Endothelial cell of umbilical vein (primary cell): ENCODE data around the gene LTA4H. TPM values are rescaled to one million over a fixed set of nuclear protein-coding genes. Genes with fewer than 3 reads are reported as not detected.

ENCODE experiments used
- BruUV-seq: library from RNA; stranded (reverse); fragments of 400-500 nt; replicated peaks from 2 replicates; lab custom pipeline; 2021; lab: Mats Ljungman, UMichigan
- CTCF ChIA-PET: fragments of 300-600, 350-600 bp; sonication (Branson Sonifier 250); formaldehyde crosslinking; loops from one replicate; lab custom pipeline; 2021; ENCODE audit warnings: antibody characterized with exemption, inconsistent platforms; lab: Charles Lee
- POLR2A ChIA-PET: fragments of 300-600, 350-600 bp; sonication (Branson Sonifier 250); formaldehyde crosslinking; loops from one replicate; lab custom pipeline; 2021; ENCODE audit warnings: antibody characterized with exemption, inconsistent platforms; lab: Charles Lee
- DNase-seq: peaks from one replicate; pipeline ENCODE4 v3.0.0-alpha.2; 2011; ENCODE audit warnings: low read depth, low spot score
- FAIRE-seq: peaks from 2 replicates; lab custom pipeline; 2011; peaks lifted over from hg19 to GRCh38; lab: Jason Lieb, UNC
- H2AFZ ChIP-seq: 2 replicates; pipeline ENCODE4 v1.6.0; 2012; ENCODE audit warnings: low read depth, low read length, control low read depth, inconsistent platforms
- H3K27ac ChIP-seq: 2 replicates; pipeline ENCODE4 v1.5.1; 2011; ENCODE audit warnings: low read depth, mild to moderate bottlenecking, control low read depth, low read length, moderate library complexity; ENCODE audit not compliant: insufficient read depth
- H3K27me3 ChIP-seq, 2 experiments: 2 replicates each; pipeline versions ENCODE4 v1.6.0 to v1.6.1; 2011; ENCODE audit warnings: low read length in 2 of 2, mixed read lengths in 1 of 2; ENCODE audit not compliant: control insufficient read depth in 2 of 2, insufficient read depth in 2 of 2
- H3K36me3 ChIP-seq, 2 experiments: 2 replicates in 1 of 2; 3 replicates in 1 of 2; pipeline ENCODE4 v1.5.1; 2011; ENCODE audit warnings: low read length in 2 of 2, mild to moderate bottlenecking in 1 of 2, moderate library complexity in 1 of 2; ENCODE audit not compliant: control insufficient read depth in 2 of 2, insufficient read depth in 2 of 2; ENCODE audit errors: extremely low read depth in 1 of 2
- H3K4me1 ChIP-seq: 3 replicates; pipeline ENCODE4 v1.5.1; 2011; ENCODE audit warnings: mild to moderate bottlenecking, low read length; ENCODE audit not compliant: control insufficient read depth, insufficient read depth; ENCODE audit errors: extremely low read depth
- H3K4me2 ChIP-seq: 2 replicates; pipeline ENCODE4 v1.6.1; 2011; ENCODE audit warnings: low read length, control low read depth, mixed read lengths; ENCODE audit not compliant: insufficient read depth
- H3K4me3 ChIP-seq, 3 experiments: fragments of 200-600 bp in 1 of 3; sonication (generic), shearing (Covaris generic) in 1 of 3; replicated peaks in 1 of 3; 2 replicates each; pipeline ENCODE4 v1.5.1; 2011 to 2016; ENCODE audit warnings: control low read depth in 3 of 3, low read length in 3 of 3, mild to moderate bottlenecking in 2 of 3, inconsistent platforms in 1 of 3, low read depth in 1 of 3, moderate library complexity in 1 of 3; ENCODE audit not compliant: insufficient read depth in 1 of 3
- H3K79me2 ChIP-seq: 2 replicates; pipeline ENCODE4 v1.6.0; 2012; ENCODE audit warnings: low read length, inconsistent platforms; ENCODE audit not compliant: control insufficient read depth, insufficient read depth
- H3K9ac ChIP-seq: replicated peaks from 2 replicates; pipeline ENCODE3; 2011; ENCODE audit warnings: low read length, control low read depth; ENCODE audit not compliant: insufficient read depth; ENCODE audit errors: extremely low read depth
- H3K9me1 ChIP-seq: replicated peaks from 3 replicates; pipeline ENCODE4 v1.6.0; 2011; ENCODE audit warnings: mild to moderate bottlenecking, low read length; ENCODE audit not compliant: control insufficient read depth, insufficient read depth; ENCODE audit errors: extremely low read depth
- H3K9me3 ChIP-seq: replicated peaks from 2 replicates; pipeline ENCODE4 v1.5.1; 2012; ENCODE audit warnings: low read length, inconsistent platforms; ENCODE audit not compliant: control insufficient read depth, insufficient read depth
- H4K20me1 ChIP-seq: replicated peaks from 2 replicates; pipeline ENCODE3; 2011; ENCODE audit warnings: mild to moderate bottlenecking, low read length; ENCODE audit not compliant: control insufficient read depth, insufficient read depth; ENCODE audit errors: extremely low read depth
- EZH2 ChIP-seq: IDR thresholded peaks from 2 replicates; pipeline ENCODE4 v1.6.1; 2012; ENCODE audit warnings: borderline replicate concordance, low read depth, mild to moderate bottlenecking, moderate library complexity, low read length, inconsistent platforms; ENCODE audit not compliant: severe bottlenecking
- FOS ChIP-seq: IDR thresholded peaks from 2 replicates; pipeline ENCODE4 v1.6.1; 2011; ENCODE audit warnings: mild to moderate bottlenecking, low read length, moderate library complexity, borderline replicate concordance; ENCODE audit not compliant: insufficient read depth
- GATA2 ChIP-seq: IDR thresholded peaks from 2 replicates; pipeline ENCODE4 v1.7.0; 2011; ENCODE audit warnings: low read depth, mild to moderate bottlenecking, moderate library complexity, mixed read lengths, low read length; ENCODE audit not compliant: insufficient read length, insufficient read depth
- JUN ChIP-seq: IDR thresholded peaks from 2 replicates; pipeline ENCODE4 v1.6.1; 2011; ENCODE audit warnings: borderline replicate concordance, low read depth; ENCODE audit not compliant: insufficient read length, insufficient read depth
- MAX ChIP-seq: IDR thresholded peaks from 2 replicates; pipeline ENCODE4 v1.6.1; 2011; ENCODE audit not compliant: insufficient read depth, insufficient read length
- MYC ChIP-seq: IDR thresholded peaks from one replicate; pipeline ENCODE4 v1.6.1; 2011; ENCODE audit warnings: mild to moderate bottlenecking, low read depth, low read length
- POLR2A ChIP-seq: IDR thresholded peaks from 2 replicates; pipeline ENCODE4 v1.6.1; 2012; ENCODE audit warnings: low read depth, mild to moderate bottlenecking, control low read depth, low read length
- POLR2AphosphoS5 ChIP-seq: IDR thresholded peaks from 2 replicates; pipeline ENCODE4 v1.6.1; 2012; ENCODE audit warnings: low read depth, mild to moderate bottlenecking, control low read depth, low read length, moderate library complexity; ENCODE audit not compliant: insufficient read depth
- dilution Hi-C: fragments of 300-500 bp; cut with MboI; formaldehyde crosslinking; loops from one replicate; pipeline ENCODE4 v1.15.0; 2019; ENCODE audit warnings: low sequenced_read_pairs; ENCODE audit not compliant: extremely low pct_ligation_motif_present
- intact Hi-C: fragments of 100-400 bp; cut with micrococcal nuclease; formaldehyde crosslinking; loops from one replicate; pipeline ENCODE4 v1.10.0; 2022
- polyA plus RNA-seq, 4 experiments: library from polyadenylated mRNA; depleted of rRNA in 3 of 4; stranded (reverse) in 3 of 4; unstranded in 1 of 4; fragments of >200 nt; gene quantifications; 2 replicates each; pipeline versions ENCODE4 v1.2.1 to v1.2.3, GENCODE V29; 2011 to 2012; ENCODE audit warnings: missing spikeins in 1 of 4
- total RNA-seq: library from RNA; stranded (reverse); gene quantifications from 2 replicates; pipeline ENCODE4 v1.2.3, GENCODE V29; 2021
- TF ChIP-seq, protein P1 (sequence below), 2 donors: IDR thresholded peaks; 1 replicate in 1 of 2; 2 replicates in 1 of 2; pipeline ENCODE4 v1.5.1; 2011; ENCODE audit warnings: low read length in 2 of 2, mild to moderate bottlenecking in 2 of 2, moderate library complexity in 2 of 2, control low read depth in 1 of 2, inconsistent platforms in 1 of 2, low read depth in 1 of 2; ENCODE audit not compliant: insufficient read depth in 1 of 2; ENCODE audit errors: extremely low read depth in 1 of 2

LTA4H gene
- total and polyA plus RNA-seq, 2 donors (not counting 3 experiments of a cell fraction or from before 2014, with no cell fraction given), result 77.1 to 85.2 TPM

DNA sequence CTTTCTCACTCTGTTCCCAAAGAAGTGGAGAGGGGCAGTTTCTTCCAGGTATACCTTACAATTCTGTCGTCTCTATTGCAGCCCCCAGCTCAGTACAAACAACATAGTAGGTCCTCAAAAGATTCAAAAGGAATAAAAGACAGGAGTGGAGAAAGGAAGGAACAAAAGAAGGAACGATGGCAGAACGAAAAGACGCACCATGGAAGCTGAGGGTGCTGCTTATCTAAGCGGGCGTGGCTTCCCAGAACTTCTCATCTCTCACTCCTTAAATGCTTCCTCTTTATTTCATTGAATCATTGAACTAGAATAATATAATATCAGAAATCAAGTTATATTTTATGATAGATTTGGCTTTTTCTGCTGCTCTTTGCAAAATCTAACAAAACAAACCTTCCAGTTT lies 13.7 kb upstream of the LTA4H start:
- H3K27ac ChIP-seq, result no peak overlapping the region
- no peaks in the 10 kb centered on the region for H3K79me2 ChIP-seq
- H2AFZ ChIP-seq, result peak overlapping the region; percentile 18
- H3K27me3 ChIP-seq, result no peaks in the 10 kb centered on the region
- ChIA-PET CTCF (interaction anchor here (1.3 kb wide), 1 partner anchor 13 kb away, joined by 5 read pairs; no protein-coding TSS in a partner anchor), POLR2A (no interaction called here)
- H3K4me2 ChIP-seq, result no peak overlapping the region
- TF ChIP-seq GATA2, result no peak
- TF ChIP-seq JUN, result no peak
- no peak for TF ChIP-seq EZH2
- TF ChIP-seq POLR2A, result no peak
- TF ChIP-seq, protein P1, sequence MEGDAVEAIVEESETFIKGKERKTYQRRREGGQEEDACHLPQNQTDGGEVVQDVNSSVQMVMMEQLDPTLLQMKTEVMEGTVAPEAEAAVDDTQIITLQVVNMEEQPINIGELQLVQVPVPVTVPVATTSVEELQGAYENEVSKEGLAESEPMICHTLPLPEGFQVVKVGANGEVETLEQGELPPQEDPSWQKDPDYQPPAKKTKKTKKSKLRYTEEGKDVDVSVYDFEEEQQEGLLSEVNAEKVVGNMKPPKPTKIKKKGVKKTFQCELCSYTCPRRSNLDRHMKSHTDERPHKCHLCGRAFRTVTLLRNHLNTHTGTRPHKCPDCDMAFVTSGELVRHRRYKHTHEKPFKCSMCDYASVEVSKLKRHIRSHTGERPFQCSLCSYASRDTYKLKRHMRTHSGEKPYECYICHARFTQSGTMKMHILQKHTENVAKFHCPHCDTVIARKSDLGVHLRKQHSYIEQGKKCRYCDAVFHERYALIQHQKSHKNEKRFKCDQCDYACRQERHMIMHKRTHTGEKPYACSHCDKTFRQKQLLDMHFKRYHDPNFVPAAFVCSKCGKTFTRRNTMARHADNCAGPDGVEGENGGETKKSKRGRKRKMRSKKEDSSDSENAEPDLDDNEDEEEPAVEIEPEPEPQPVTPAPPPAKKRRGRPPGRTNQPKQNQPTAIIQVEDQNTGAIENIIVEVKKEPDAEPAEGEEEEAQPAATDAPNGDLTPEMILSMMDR (IDR thresholded peaks at IDR 0.05; ENCODE audit: extremely low read depth in 1 of 2, insufficient read depth in 1 of 2, low read depth in 1 of 2, low read length in 2 of 2), result no peak
- TF ChIP-seq FOS, result no peak
- TF ChIP-seq MYC, result no peak
- TF ChIP-seq POLR2AphosphoS5, result no peak
- no peak for TF ChIP-seq MAX
- no peaks in the 10 kb centered on the region for H3K9me3 ChIP-seq
- FAIRE-seq (no peak), DNase-seq (no peak)
- intact Hi-C loops, result no loop called here
- no peak overlapping the region for H3K9ac ChIP-seq
- no peak overlapping the region for H3K4me3 ChIP-seq
- no TSS peak for BruUV-seq
- no peaks in the 10 kb centered on the region for H4K20me1 ChIP-seq
- H3K4me1 ChIP-seq, result peaks cover 35% of the 10 kb centered on the region
- dilution Hi-C loops, result no loop called here
- H3K36me3 ChIP-seq, result no peaks in the 10 kb centered on the region
- no peaks in the 10 kb centered on the region for H3K9me1 ChIP-seq
